Neural cell (in vitro differentiated cells): ENCODE results near the gene RAB33B. TPM values are rescaled to one million over a fixed set of nuclear protein-coding genes. Genes with fewer than 3 reads are reported as not detected.
A peak's percentile ranks its signal among the peaks of the same experiment; 100 is the strongest.

Experiments
- H2AFZ ChIP-seq: fragments of 200-600, 300-800 bp; sonication (generic), shearing (Covaris generic); 2 replicates; pipeline ENCODE4 v1.6.0; 2014; ENCODE audit warnings: low read depth, mild to moderate bottlenecking, antibody characterized with exemption, low read length, moderate library complexity
- H3F3A ChIP-seq: fragments of 200-600 bp; shearing (Covaris generic); 2 replicates; pipeline ENCODE4 v1.6.1; 2016; ENCODE audit warnings: mild to moderate bottlenecking, moderate library complexity, mixed read lengths, antibody characterized with exemption, low read length; ENCODE audit not compliant: insufficient read depth, poor library complexity, severe bottlenecking
- H3K27ac ChIP-seq: fragments of 200-600, 300-800 bp; sonication (generic), shearing (Covaris generic); 2 replicates; pipeline ENCODE4 v1.5.1; 2014; ENCODE audit warnings: mild to moderate bottlenecking, low read length, moderate library complexity
- H3K27me3 ChIP-seq: fragments of 300-800, 200-600 bp; sonication (generic), shearing (Covaris generic); 2 replicates; pipeline ENCODE4 v1.6.0; 2014; ENCODE audit warnings: mild to moderate bottlenecking, low read depth, low read length, moderate library complexity; ENCODE audit not compliant: insufficient read depth
- H3K36me3 ChIP-seq: fragments of 300-800, 200-600 bp; sonication (generic), shearing (Covaris generic); 2 replicates; pipeline ENCODE4 v1.5.1; 2014; ENCODE audit warnings: mild to moderate bottlenecking, antibody characterized with exemption, low read length, moderate library complexity; ENCODE audit not compliant: insufficient read depth
- H3K4me2 ChIP-seq: fragments of 300-800, 200-600 bp; sonication (generic), shearing (Covaris generic); 2 replicates; pipeline ENCODE4 v1.6.0; 2014; ENCODE audit warnings: mild to moderate bottlenecking, low read length
- H3K4me3 ChIP-seq: fragments of 300-800, 200-600 bp; sonication (generic), shearing (Covaris generic); 2 replicates; pipeline ENCODE4 v1.5.1; 2014; ENCODE audit warnings: mild to moderate bottlenecking, low read length, moderate library complexity
- H3K79me2 ChIP-seq: fragments of 200-600 bp; shearing (Covaris generic); replicated peaks from 2 replicates; pipeline ENCODE4 v1.6.0; 2014; ENCODE audit warnings: mild to moderate bottlenecking, low read length, moderate library complexity; ENCODE audit not compliant: insufficient read depth
- H3K9ac ChIP-seq: fragments of 300-800, 200-600 bp; sonication (generic), shearing (Covaris generic); 2 replicates; pipeline ENCODE4 v1.6.1; 2016; ENCODE audit warnings: mild to moderate bottlenecking, low read length, mixed read lengths
- H3K9me2 ChIP-seq: fragments of 200-600 bp; shearing (Covaris generic); 2 replicates; pipeline ENCODE4 v1.6.1; 2016; ENCODE audit warnings: mild to moderate bottlenecking, low read length, mixed read lengths; ENCODE audit not compliant: insufficient read depth
- H3K9me3 ChIP-seq: fragments of 200-600, 300-800 bp; sonication (generic), shearing (Covaris generic); 2 replicates; pipeline ENCODE4 v1.6.1; 2016; ENCODE audit warnings: mild to moderate bottlenecking, mixed run types, low read length, moderate library complexity, mixed read lengths
- H4K20me1 ChIP-seq: fragments of 200-600 bp; shearing (Covaris generic); 2 replicates; pipeline ENCODE4 v1.6.1; 2016; ENCODE audit warnings: mild to moderate bottlenecking, mixed run types; ENCODE audit not compliant: insufficient read depth
- CTCF ChIP-seq: fragments of 450-650 bp; IDR thresholded peaks from 2 replicates; pipeline ENCODE4 v1.5.1; 2014; ENCODE audit warnings: antibody characterized with exemption, mild to moderate bottlenecking, moderate library complexity; ENCODE audit not compliant: poor library complexity, severe bottlenecking
- EP300 ChIP-seq: fragments of 450-650 bp; conservative IDR thresholded peaks from 2 replicates; pipeline ENCODE4 v1.6.1; 2014; ENCODE audit warnings: antibody characterized with exemption, mild to moderate bottlenecking, moderate library complexity; ENCODE audit not compliant: poor library complexity, severe bottlenecking
- EZH2 ChIP-seq: fragments of 200-600, 300-800 bp; shearing (Covaris generic), sonication (generic); IDR thresholded peaks from 2 replicates; pipeline ENCODE4 v1.6.1; 2014; ENCODE audit warnings: antibody characterized with exemption, low read length, borderline replicate concordance, mild to moderate bottlenecking; ENCODE audit not compliant: insufficient read depth, poor library complexity, severe bottlenecking
- MXI1 ChIP-seq: fragments of 450-650 bp; conservative IDR thresholded peaks from 2 replicates; pipeline ENCODE4 v1.6.1; 2014; ENCODE audit warnings: antibody characterized with exemption, mild to moderate bottlenecking; ENCODE audit not compliant: poor library complexity, severe bottlenecking
- POLR2AphosphoS5 ChIP-seq: IDR thresholded peaks from 2 replicates; pipeline ENCODE4 v1.6.1; 2012
- RAD21 ChIP-seq: fragments of 450-650 bp; conservative IDR thresholded peaks from 2 replicates; pipeline ENCODE4 v1.6.1; 2014; ENCODE audit warnings: antibody characterized with exemption, mild to moderate bottlenecking, moderate library complexity
- SMC3 ChIP-seq: fragments of 450-650 bp; conservative IDR thresholded peaks from 2 replicates; pipeline ENCODE4 v1.6.1; 2014; ENCODE audit warnings: antibody characterized with exemption, mild to moderate bottlenecking, moderate library complexity; ENCODE audit not compliant: poor library complexity
- TAF1 ChIP-seq: IDR thresholded peaks from 2 replicates; pipeline ENCODE4 v1.6.1; 2012; ENCODE audit warnings: low read depth
- polyA plus RNA-seq: library from polyadenylated mRNA; depleted of rRNA; stranded (reverse); fragments of >200 nt; gene quantifications from 2 replicates; pipeline ENCODE4 v1.2.3, GENCODE V29; 2014
- TF ChIP-seq, protein P1 (sequence below): IDR thresholded peaks from 2 replicates; pipeline ENCODE4 v1.6.1; 2012; ENCODE audit warnings: borderline replicate concordance

RAB33B gene
- polyA plus RNA-seq, 1 donor from 2014 or later, result 8.6 TPM

DNA sequence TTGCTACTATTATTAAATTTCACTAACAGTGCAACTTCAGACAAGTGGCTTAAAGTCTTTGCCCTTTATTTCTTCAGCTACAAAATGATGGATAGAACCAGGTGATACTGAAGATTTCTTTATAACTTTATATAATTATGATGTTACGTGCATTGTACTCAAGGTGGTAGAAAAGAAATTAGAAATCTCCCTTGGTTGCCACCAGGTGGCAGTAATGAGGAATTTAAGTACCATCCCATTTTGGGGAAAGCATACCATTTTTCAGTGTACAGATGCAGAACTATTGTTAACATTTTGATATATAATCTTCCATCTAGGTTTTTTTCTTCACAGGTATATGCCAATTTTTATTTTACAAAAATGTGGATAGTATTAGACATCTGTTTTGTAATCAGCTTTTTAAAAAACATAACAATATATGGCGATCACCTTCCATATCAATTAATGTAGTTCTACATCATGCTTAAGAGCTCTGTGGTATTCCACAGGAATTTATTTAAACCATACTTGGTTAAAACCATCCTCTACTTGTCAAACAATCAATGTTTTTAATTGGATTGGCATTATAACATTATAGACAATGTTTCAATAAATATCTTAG is 37.7 kb upstream of the RAB33B start:
- Histone ChIP-seq H2AFZ (no peak overlapping the region), H3K9ac (no peak overlapping the region), H3F3A (no peaks in the 10 kb centered on the region), H4K20me1 (no peaks in the 10 kb centered on the region), H3K36me3 (peaks cover 3% of the 10 kb centered on the region), H3K4me3 (no peak overlapping the region), H3K27me3 (no peaks in the 10 kb centered on the region), H3K27ac (no peak overlapping the region), H3K4me2 (no peak overlapping the region), H3K9me2 (no peaks in the 10 kb centered on the region), H3K79me2 (no peaks in the 10 kb centered on the region), H3K9me3 (no peaks in the 10 kb centered on the region)
- TF ChIP-seq, protein P1, sequence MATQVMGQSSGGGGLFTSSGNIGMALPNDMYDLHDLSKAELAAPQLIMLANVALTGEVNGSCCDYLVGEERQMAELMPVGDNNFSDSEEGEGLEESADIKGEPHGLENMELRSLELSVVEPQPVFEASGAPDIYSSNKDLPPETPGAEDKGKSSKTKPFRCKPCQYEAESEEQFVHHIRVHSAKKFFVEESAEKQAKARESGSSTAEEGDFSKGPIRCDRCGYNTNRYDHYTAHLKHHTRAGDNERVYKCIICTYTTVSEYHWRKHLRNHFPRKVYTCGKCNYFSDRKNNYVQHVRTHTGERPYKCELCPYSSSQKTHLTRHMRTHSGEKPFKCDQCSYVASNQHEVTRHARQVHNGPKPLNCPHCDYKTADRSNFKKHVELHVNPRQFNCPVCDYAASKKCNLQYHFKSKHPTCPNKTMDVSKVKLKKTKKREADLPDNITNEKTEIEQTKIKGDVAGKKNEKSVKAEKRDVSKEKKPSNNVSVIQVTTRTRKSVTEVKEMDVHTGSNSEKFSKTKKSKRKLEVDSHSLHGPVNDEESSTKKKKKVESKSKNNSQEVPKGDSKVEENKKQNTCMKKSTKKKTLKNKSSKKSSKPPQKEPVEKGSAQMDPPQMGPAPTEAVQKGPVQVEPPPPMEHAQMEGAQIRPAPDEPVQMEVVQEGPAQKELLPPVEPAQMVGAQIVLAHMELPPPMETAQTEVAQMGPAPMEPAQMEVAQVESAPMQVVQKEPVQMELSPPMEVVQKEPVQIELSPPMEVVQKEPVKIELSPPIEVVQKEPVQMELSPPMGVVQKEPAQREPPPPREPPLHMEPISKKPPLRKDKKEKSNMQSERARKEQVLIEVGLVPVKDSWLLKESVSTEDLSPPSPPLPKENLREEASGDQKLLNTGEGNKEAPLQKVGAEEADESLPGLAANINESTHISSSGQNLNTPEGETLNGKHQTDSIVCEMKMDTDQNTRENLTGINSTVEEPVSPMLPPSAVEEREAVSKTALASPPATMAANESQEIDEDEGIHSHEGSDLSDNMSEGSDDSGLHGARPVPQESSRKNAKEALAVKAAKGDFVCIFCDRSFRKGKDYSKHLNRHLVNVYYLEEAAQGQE, result no peak
- TF ChIP-seq TAF1 (no peak), CTCF (peak; percentile 55), RAD21 (peak; percentile 39), MXI1 (no peak), SMC3 (peak; percentile 58)

- no peak overlapping the region for H3K4me2 ChIP-seq
These were observed 34.5 kb upstream of the RAB33B start for GRCh38 chr4:139419388-139419914.

More at GRCh38 chr4:139419388-139419914, 34.5 kb upstream of the RAB33B start:
- Histone ChIP-seq H3F3A (no peaks in the 10 kb centered on the region), H4K20me1 (no peaks in the 10 kb centered on the region), H3K36me3 (peaks cover 3% of the 10 kb centered on the region), H3K27me3 (no peaks in the 10 kb centered on the region), H3K79me2 (no peaks in the 10 kb centered on the region), H3K27ac (no peak overlapping the region), H3K9me3 (no peaks in the 10 kb centered on the region), H2AFZ (no peak overlapping the region), H3K9ac (no peak overlapping the region), H3K4me3 (no peak overlapping the region), H3K9me2 (no peaks in the 10 kb centered on the region)
- TF ChIP-seq MXI1 (no peak), RAD21 (no peak), TAF1 (no peak), CTCF (no peak), SMC3 (no peak), EZH2 (no peak), EP300 (no peak), POLR2AphosphoS5 (no peak)
- TF ChIP-seq, protein P1, result no peak
